Adipocyte (in vitro differentiated cells): Measurements from ENCODE around the gene SLITRK1.

Source experiments
- DNase-seq: peaks from one replicate; pipeline ENCODE4 v3.0.0-alpha.2; 2015; ENCODE audit warnings: low read depth
- H3K27me3 ChIP-seq: replicated peaks from 2 replicates; pipeline ENCODE4 v1.7.0; 2013; ENCODE audit warnings: mild to moderate bottlenecking, low read length, moderate library complexity; ENCODE audit not compliant: control insufficient read depth, insufficient read depth
- H3K36me3 ChIP-seq: 2 replicates; pipeline ENCODE4 v1.7.0; 2013; ENCODE audit warnings: low read length, mild to moderate bottlenecking, moderate library complexity; ENCODE audit not compliant: control insufficient read depth, insufficient read depth, severe bottlenecking
- H3K4me1 ChIP-seq: 2 replicates; pipeline ENCODE4 v1.7.0; 2013; ENCODE audit warnings: mild to moderate bottlenecking, low read length, moderate library complexity; ENCODE audit not compliant: control insufficient read depth, insufficient read depth
- H3K4me3 ChIP-seq: 2 replicates; pipeline ENCODE4 v1.7.0; 2013; ENCODE audit warnings: mild to moderate bottlenecking, low read length, moderate library complexity
- H3K9ac ChIP-seq: 2 replicates; pipeline ENCODE4 v1.7.0; 2013; ENCODE audit warnings: mild to moderate bottlenecking, low read length, moderate library complexity
- H3K9me3 ChIP-seq: 2 replicates; pipeline ENCODE4 v1.7.0; 2013; ENCODE audit warnings: mild to moderate bottlenecking, low read length, moderate library complexity; ENCODE audit not compliant: control insufficient read depth

Gene SLITRK1

GRCh38 chr13:83882606-83882959, 309 bp upstream of the SLITRK1 start:
- Histone ChIP-seq H3K36me3 (no peaks in the 10 kb centered on the region), H3K27me3 (peaks cover 48% of the 10 kb centered on the region), H3K4me3 (no peak overlapping the region), H3K9ac (no peak overlapping the region), H3K9me3 (no peaks in the 10 kb centered on the region), H3K4me1 (peaks cover 26% of the 10 kb centered on the region)
- no peak for DNase-seq

- DNase-seq = peak; percentile 18
- H3K36me3 ChIP-seq = no peaks in the 10 kb centered on the region
- peaks cover 48% of the 10 kb centered on the region for H3K27me3 ChIP-seq
- H3K4me3 ChIP-seq = peak overlapping the region; percentile 69
- no peak overlapping the region for H3K9ac ChIP-seq
- peaks cover 26% of the 10 kb centered on the region for H3K4me1 ChIP-seq
- H3K9me3 ChIP-seq = no peaks in the 10 kb centered on the region
Measured at GRCh38 chr13:83881140-83881684, 1.1 kb downstream of the SLITRK1 start.

GRCh38 chr13:83880275-83881139, 1.8 kb downstream of the SLITRK1 start:
- Histone ChIP-seq H3K9ac (no peak overlapping the region), H3K9me3 (no peaks in the 10 kb centered on the region), H3K36me3 (no peaks in the 10 kb centered on the region), H3K27me3 (peaks cover 48% of the 10 kb centered on the region), H3K4me1 (peaks cover 26% of the 10 kb centered on the region), H3K4me3 (peak overlapping the region; percentile 75)
- DNase-seq = no peak

- peak; percentile 26 for DNase-seq
- H3K36me3 ChIP-seq = no peaks in the 10 kb centered on the region
- peaks cover 48% of the 10 kb centered on the region for H3K27me3 ChIP-seq
- H3K4me3 ChIP-seq = peak overlapping the region; percentile 75
- no peaks in the 10 kb centered on the region for H3K9me3 ChIP-seq
- H3K4me1 ChIP-seq = peaks cover 26% of the 10 kb centered on the region
- no peak overlapping the region for H3K9ac ChIP-seq
Measured at GRCh38 chr13:83879431-83880171, 2.7 kb downstream of the SLITRK1 start.

- Histone ChIP-seq H3K27me3 (peaks cover 48% of the 10 kb centered on the region), H3K4me1 (peaks cover 26% of the 10 kb centered on the region), H3K9ac (no peak overlapping the region), H3K9me3 (no peaks in the 10 kb centered on the region), H3K36me3 (no peaks in the 10 kb centered on the region), H3K4me3 (peak overlapping the region; percentile 75)
- DNase-seq = no peak
Measured at GRCh38 chr13:83878691-83879430, 3.4 kb downstream of the SLITRK1 start.

GRCh38 chr13:83877651-83878355, 4.5 kb downstream of the SLITRK1 start:
- Histone ChIP-seq H3K4me1 (peaks cover 26% of the 10 kb centered on the region), H3K9me3 (no peaks in the 10 kb centered on the region), H3K36me3 (no peaks in the 10 kb centered on the region), H3K9ac (no peak overlapping the region), H3K27me3 (peaks cover 42% of the 10 kb centered on the region), H3K4me3 (no peak overlapping the region)
- no peak for DNase-seq

- Histone ChIP-seq H3K9me3 (no peaks in the 10 kb centered on the region), H3K4me3 (no peak overlapping the region), H3K9ac (no peak overlapping the region), H3K36me3 (no peaks in the 10 kb centered on the region), H3K4me1 (peaks cover 19% of the 10 kb centered on the region), H3K27me3 (peaks cover 35% of the 10 kb centered on the region)
- no peak for DNase-seq
Measured at GRCh38 chr13:83876546-83876945, 5.7 kb downstream of the SLITRK1 start.

- Histone ChIP-seq H3K27me3 (no peaks in the 10 kb centered on the region), H3K9ac (no peak overlapping the region), H3K4me1 (no peaks in the 10 kb centered on the region), H3K36me3 (no peaks in the 10 kb centered on the region), H3K9me3 (no peaks in the 10 kb centered on the region), H3K4me3 (no peak overlapping the region)
- DNase-seq = no peak
Measured at GRCh38 chr13:83867708-83868107, 14.6 kb downstream of the SLITRK1 start.

- Histone ChIP-seq H3K9ac (no peak overlapping the region), H3K9me3 (no peaks in the 10 kb centered on the region), H3K36me3 (no peaks in the 10 kb centered on the region), H3K27me3 (no peaks in the 10 kb centered on the region), H3K4me3 (no peak overlapping the region), H3K4me1 (no peaks in the 10 kb centered on the region)
- DNase-seq = no peak
Measured at GRCh38 chr13:83865161-83866137, 16.8 kb downstream of the SLITRK1 start.

GRCh38 chr13:83853771-83854170, 28.5 kb downstream of the SLITRK1 start:
- H3K9ac ChIP-seq = no peak overlapping the region
- H3K9me3 ChIP-seq = no peaks in the 10 kb centered on the region
- DNase-seq = no peak
- no peaks in the 10 kb centered on the region for H3K36me3 ChIP-seq
- no peak overlapping the region for H3K4me3 ChIP-seq
- H3K27me3 ChIP-seq = no peaks in the 10 kb centered on the region
- no peaks in the 10 kb centered on the region for H3K4me1 ChIP-seq
